GM19035 (cell line): ENCODE results near the gene BOLL.
"Not testable (repeated sequence)": the region's sequence is repeated elsewhere in the genome, so short reads cannot be mapped to it uniquely, and the experiment has no call there.

Experiments used
- ATAC-seq: cut with Tn5 transposase; IDR thresholded peaks from one replicate; pipeline ENCODE4 v1.9.1; 2021; ENCODE audit not compliant: unreplicated experiment

BOLL gene

DNA sequence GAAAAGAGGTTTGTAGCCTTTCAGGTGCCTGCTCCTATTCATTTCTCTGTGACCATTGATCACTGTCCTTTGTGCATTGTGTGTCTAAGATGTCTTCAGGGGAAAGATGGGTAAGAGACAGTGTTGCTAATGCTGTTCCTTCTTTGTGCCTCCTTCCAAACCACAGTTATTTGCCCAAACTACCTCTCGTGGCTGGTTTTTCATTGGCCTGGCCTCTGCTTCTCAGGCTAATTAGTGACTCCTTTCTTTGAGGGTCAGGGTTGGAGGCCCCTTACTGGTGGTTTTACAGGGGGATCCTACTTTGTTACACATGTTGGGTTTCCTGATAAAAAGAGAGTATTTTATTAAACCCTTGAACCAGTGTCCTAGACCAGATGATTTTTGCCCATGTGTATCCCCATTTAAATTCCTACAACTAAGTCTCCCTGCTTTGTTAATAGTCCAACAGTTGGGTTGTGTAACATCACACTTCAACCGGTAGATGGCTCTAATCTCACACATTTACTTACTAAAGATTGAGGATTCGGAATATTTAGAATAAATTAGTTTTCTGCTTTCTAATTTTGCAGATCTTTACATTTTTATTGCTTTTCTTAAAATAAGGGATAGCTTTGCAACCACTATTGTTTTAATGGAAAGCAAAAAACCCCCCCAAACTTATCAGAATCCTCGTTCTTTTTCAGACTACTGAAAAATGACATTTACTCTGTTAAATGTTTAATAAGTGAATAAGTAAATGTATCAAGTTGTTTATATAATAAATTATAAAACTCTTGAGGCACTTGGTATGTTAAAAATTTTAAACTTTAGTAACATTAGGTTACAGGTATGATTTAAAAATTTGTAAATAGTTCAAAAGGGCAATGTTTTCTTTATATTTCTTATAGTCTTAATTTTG lies 77.6 kb downstream of the BOLL start:
- ATAC-seq = no peak

DNA sequence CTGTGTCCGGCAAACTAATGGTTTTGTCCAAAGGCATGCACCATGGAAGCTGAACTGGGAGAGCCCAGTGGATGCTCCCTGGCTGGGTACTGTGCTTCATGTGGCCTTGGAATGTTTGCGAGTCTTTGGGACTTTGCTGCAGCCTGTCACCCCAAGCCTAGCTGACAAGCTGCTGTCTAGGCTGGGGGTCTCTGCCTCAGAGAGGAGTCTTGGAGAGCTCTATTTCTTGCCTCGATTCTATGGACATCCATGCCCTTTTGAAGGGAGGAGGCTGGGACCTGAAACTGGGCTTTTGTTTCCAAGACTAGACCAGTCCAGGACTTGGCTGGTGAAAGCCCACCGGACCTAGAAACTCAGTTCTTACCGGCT lies 78.3 kb downstream of the BOLL start:
- no peak for ATAC-seq

DNA sequence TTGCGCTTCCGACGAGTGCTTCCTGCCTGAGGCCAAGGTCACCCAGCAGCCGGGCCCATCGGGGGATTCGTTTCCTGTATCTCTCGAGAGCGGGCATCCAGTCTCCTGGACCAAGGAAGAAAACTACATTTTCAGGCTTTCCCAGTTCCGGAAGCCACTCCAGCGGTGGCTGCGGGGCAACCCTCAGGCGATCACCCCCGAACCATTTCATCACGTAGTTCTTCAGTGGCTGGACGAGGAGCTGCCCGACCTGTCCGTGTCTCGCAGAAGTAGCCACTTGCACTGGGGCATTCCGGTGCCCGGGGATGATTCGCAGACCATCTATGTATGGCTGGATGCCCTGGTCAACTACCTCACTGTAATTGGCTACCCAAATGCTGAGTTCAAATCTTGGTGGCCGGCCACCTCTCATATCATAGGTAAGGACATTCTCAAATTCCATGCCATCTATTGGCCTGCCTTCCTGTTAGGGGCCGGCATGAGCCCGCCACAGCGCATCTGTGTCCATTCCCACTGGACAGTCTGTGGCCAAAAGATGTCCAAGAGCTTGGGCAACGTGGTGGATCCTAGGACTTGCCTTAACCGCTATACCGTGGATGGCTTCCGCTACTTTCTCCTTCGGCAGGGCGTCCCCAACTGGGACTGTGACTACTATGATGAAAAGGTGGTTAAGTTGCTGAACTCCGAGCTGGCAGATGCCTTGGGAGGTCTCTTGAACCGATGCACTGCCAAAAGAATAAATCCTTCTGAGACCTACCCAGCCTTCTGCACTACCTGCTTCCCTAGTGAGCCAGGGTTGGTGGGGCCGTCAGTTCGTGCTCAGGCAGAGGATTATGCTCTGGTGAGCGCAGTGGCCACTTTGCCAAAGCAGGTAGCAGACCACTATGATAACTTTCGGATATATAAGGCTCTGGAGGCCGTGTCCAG lies 78.9 kb downstream of the BOLL start:
- ATAC-seq = no peak

DNA sequence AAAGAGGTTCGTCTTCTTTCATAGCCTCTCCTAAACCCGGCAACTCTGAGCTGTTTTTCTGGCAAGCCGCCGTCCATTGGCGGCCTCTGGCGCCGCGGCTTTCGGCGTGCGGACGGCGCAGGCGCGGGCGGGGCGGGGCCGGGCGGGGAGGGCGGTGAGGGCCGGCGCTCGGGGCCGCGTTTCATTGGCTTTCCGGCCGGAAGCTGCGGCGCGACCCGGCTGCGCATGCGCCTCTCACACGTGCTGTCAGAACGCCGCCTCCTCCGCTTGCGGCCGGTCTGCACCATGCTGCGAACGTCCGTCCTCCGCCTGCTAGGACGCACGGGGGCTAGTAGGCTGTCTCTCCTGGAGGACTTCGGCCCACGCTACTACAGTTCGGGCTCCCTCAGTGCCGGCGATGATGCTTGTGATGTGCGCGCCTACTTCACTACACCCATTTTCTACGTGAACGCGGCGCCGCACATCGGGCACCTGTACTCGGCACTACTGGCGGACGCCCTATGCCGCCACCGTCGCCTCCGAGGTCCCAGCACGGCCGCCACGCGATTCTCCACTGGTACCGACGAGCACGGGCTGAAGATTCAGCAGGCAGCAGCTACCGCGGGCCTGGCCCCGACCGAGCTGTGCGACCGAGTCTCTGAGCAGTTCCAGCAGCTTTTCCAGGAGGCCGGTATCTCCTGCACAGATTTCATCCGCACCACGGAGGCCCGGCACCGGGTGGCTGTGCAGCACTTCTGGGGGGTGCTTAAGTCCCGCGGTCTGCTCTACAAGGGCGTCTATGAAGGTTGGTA lies 79.8 kb downstream of the BOLL start, which contains the start of gene MARS2:
MARS2 (plus strand) TSS at position 249 of the 791 bp plus-strand sequence; CDS start at position 286, 37 bp downstream.
- ATAC-seq = peak; percentile 87

DNA sequence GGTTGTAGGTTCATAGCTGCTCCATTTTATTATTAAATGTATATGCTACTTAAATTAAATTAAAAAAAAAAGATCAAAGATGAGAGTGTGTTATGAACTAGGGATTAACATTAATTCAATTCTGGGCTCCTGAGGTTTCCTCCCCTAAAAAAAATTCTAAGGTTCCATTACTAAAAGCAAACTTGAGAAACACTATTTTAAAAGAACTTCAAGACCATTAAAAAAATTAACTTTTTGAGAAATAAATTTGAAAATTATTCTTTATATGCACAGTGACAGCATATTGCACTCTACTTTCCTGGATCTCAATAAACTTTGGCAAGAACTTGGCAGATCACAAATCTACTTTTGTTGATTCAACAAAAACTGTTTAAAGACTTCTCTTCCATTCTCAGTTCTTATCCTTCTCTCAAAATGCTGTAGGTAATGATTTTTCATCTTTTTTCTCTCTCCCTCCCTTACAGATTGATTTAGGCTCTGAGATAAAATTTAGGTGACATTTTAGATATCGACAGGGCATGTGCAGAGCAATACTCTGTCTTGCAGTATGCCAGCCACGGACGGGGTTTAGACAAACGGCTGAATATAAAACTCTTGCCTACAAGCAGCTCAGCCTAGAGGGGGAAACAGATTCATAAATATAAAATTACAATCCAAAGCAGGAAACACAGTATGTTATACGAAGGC lies 80.5 kb downstream of the BOLL start:
- ATAC-seq = peak; percentile 35

DNA sequence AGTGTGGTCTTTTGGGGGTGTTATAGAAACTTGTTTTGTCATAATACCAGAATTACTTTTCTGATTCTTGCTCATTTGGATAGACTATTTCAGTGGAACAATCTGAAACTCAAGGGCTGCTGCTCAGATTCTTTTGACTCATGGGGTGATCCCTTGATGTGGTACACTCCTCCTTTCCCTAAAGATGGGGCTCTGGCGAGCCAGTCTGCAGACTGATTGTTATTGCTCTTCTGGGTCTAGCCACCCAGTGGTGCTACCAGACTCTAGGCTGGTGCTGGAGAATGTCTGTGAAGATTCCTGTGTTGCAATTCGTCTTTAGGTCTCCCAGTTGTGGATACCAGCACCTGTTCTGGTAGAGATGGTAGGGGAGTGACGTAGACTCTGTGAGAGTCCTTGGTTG lies 84.2 kb downstream of the BOLL start:
- ATAC-seq = no peak

DNA sequence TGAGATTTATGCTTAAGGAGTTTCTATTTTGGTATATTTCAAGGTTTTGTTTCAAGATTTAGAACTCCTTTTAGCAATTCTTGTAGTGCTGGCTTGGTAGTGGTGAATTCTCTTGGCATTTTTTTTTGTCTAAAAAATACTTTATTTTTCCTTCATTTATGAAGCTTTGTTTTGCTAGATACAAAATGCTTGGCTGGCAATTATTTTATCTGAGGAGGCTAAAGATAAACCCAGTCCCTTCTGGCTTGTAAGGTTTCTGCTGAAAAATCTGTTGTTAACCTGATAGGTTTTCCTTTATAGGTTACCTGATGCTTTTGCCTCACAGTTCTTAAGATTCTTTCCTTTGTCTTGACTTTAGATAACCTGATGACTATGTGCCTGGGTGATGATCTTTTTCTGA lies 85.4 kb downstream of the BOLL start:
- ATAC-seq = not testable (repeated sequence)

DNA sequence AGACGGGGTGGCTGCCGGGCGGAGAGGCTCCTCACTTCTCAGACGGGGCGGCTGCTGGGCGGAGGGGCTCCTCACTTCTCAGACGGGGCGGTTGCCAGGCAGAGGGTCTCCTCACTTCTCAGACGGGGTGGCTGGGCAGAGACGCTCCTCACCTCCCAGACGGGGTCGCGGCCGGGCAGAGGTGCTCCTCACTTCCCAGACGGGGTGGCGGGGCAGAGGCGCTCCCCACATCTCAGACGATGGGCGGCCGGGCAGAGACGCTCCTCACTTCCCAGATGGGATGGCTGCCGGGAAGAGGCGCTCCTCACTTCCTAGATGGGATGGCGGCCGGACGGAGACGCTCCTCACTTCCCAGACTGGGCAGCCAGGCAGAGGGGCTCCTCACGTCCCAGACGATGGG lies 88.5 kb downstream of the BOLL start:
- ATAC-seq = not testable (repeated sequence)

DNA sequence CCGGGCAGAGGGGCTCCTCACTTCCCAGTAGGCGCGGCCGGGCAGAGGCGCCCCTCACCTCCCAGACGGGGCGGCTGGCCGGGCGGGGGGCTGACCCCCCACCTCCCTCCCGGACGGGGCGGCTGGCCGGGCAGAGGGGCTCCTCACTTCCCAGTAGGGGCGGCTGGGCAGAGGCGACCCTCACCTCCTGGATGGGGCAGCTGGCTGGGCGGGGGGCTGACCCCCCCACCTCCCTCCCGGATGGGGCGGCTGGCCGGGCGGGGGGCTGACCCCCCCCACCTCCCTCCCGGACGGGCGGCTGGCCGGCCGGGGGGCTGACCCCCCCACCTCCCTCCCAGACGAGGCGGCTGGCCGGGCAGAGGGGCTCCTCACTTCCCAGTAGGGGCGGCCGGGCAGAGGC lies 89.1 kb downstream of the BOLL start:
- not testable (repeated sequence) for ATAC-seq

DNA sequence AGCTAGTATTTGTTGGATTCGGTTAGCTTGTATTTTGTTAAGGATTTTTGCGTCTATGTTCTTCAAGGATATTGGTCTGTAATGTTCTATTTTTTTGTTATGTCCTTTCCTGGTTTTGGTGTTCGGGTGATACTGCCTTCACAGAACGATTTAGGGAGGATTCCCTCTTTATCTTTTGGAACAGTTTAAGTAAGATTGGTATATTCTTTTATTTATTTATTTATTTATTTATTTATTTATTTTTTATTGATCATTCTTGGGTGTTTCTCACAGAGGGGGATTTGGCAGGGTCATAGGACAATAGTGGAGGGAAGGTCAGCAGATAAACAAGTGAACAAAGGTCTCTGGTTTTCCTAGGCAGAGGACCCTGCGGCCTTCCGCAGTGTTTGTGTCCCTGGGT lies 89.9 kb downstream of the BOLL start:
- ATAC-seq = not testable (repeated sequence)

DNA sequence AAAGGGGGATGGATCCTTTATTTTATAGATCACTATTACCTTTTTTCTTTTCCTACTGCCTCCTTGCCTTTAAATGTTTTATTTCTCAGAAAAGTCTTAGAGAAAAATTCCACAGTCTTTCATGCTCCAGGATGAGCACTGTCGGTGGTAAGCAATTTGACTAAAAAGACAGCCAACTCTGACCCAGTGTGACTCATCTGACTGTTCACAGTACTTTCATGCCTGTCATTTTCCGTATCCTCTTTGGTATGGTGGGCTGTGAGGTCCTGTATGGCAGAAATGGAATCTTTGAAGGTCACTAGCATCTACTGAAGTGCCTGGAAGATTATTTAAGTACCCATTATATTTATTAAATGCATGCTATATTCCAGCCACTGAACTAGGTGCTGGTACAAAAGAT lies 107.6 kb downstream of the BOLL start:
- ATAC-seq = no peak

DNA sequence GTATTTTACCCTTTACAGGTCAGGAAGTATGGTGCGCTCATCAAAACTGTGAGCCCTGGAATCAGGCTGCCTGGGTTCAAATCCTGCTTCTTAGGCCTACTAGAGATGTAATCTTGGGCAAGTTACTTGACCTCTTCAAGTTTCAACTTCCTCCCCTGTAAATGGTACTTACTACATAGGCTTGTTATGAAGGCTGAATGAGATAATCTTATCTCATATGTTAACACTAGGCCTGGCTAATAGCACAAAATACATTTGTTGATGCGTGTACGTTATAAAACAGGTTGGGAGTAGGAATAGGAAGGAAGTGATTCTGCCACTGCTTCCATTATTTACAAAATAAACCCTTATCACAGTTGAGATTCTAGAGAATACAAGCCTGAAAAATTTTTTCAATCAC lies 108.1 kb downstream of the BOLL start:
- ATAC-seq = no peak
